ENCODE measurements around the gene UBE2QL1.

UBE2QL1 gene

DNA sequence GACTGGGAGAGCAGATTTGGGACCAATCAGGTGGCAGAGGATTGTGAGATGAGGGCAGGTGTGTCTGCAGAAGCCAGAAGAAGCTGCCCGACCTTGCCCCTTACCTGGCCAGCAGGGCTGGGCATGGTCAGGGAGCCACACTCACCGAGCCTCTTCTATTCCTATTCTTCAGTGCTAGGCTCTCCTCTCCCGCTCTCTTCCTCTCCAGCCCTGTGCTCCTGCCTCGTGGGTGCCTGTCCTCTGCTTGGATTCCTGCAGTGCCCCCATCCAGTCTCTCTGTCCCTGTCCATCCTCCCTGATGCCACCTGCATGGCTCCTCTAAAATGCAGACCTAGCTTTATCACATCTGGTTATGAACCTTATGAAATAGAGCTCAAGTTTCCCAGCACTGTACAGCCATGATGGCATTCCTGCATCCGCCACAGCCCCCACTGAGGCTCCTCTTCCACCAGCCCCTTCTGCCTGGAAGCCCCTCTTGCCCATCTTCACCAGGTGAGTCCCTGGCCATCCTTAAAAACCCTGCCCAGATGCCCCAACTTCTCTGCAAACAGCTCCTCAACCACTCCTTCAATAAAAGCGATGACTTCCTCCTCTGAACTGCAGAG, 8.2 kb downstream of the UBE2QL1 start:
- no peak for DNase-seq

DNA sequence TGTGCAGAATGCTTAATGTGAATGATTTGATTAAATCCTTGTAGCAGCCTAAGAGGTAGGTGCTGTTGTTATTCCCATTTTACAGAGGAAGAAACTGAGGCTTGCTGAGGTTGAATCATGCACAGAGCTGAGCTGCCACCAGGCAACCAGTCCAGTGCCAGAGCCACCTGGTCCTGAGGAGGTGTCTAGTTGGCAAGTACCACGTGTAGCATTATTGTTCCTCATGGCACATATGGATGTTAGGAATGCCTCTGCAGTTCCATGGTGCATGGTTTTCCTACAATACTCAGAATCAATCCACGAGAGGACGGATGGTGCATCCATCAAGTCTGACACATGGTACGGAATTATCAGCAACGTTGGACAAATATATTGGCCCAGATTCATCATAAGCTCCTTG, 8.9 kb downstream of the UBE2QL1 start:
- no peak for DNase-seq

DNA sequence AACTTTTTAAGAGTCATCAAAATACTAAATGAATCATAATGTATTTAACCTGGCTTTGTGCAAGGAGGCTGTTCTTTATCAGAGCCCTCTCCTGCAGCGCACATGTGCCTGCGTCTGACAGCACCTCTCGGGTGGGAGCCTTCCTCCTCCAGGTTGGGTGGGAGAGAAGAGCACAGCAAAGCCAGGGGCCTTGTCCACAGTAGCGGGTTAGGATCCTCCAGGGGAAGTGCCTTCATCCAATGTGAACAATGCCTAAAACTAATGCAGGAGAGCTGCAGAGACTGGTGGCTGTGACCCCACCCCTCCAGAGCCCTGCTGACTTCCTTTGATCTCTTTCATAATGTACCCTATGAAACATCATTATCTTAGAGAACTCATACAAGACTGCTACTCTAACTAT, 10.2 kb downstream of the UBE2QL1 start:
- no peak for DNase-seq

DNA sequence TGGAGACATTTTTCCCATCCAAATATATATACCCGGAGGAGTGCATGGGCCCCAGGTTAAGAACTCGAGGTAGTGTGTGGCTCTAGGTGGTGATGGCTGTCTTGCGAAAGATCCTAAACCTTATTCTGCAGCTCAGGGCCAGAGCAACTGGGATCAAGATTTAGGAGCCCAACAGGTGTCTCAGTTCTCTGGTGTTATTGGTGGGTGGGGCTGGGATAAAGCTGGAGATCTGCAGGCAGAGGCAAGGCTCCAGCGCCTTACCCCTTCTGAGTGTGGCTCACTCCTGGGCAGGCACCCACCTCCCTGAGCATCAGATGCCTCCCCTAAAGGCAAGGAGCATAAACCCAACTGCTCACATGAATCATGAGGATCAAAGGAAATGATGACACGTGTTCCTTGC, 11.2 kb downstream of the UBE2QL1 start:
- DNase-seq, result no peak

DNA sequence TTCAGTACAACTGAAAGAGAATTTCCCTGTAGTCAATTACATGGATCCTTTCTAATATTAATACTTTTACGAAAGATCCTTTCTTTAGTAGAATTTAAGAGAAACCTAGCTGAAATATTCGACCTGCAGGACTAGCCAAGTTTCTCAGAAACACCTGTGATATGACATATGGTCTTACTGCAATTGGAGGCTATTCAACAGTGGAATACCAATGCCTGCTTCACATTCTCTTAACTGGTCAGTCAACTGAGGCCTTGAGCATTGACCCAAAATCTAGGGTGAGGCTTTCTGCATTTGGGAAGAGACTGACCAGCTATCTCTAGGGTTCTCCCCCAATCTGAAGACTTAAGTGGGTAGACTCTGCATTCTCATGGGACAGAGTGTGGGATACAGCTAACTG, 12.3 kb downstream of the UBE2QL1 start:
- no peak for DNase-seq

DNA sequence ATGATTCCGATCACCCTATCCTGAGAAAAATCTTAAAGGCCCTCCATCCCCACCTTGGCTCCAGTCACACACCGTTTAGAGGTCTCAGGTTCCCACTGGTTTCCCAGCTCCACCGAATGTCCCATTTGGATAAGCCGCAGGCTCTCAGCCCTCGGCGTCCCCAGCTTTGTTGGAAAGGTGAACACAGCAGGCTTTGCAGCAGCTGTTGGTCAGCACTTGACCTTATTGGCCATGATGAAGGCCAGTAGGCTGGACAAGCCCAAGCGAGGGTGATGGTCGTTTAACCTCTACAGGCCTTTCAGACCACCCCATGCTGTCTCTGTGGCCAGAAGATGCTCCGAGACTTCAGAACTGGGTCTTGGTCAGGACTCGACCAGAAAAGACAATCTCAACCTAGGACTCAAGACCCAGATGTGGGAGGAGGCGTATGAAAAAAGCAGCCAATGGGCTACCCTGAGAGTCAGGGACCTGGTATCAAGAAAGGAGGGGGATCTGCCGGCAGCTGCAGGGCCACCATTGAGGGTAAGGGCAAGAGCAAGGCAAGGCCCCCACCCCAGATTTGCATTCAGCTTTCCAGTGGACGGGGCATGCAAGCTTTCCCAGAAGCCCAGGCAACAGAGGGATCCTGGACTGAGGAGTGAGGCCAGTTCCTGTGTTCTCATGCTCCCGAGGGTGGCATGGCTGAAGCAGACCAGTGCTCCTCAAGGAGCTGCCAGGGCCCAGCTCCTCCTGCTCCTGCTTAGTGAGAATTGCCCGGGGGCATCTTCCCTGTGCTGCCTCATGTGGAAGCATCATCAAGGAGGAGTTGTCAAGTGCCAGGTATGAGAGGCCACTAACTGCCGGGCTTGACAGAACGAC, 13.4 kb downstream of the UBE2QL1 start:
- DNase-seq, result no peak

DNA sequence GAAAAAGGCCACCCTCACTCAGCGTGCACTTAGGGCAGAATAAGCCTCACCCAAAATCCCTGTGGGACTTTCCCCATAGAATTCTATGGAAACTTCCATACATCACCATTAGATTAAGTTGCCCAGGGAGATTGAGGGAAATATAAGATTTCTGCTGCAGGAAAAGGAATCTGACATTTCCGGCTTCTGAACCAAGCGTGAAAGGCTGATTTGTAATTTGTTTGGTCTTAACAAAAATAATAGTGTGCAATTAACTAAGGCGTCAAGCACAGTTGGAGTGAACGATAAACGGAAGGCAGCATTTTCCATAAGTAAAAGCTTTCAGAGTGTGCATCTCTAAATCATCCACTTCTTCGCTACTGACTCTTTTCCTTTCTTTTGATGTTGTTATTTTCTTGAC, 14.0 kb downstream of the UBE2QL1 start:
- DNase-seq, result no peak

DNA sequence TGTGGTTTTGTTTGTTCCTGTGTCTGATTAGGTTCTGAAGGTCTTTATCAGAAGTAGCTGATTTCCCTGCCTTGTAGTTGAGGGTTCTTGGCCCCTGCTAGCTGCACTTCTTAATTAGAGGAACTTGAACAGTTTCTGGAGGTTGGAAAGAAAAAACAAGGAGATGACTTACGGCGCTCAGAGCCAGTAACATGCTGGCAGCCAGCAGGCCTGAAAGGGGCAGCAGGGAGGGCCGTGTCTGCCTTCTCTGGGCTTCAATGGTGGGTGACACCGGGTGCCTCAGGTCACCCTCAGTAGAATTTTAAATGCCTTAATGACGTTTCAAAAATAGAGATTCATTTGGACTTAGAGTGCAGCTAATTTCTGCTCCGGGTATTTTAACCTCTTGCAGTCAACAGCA, 15.8 kb downstream of the UBE2QL1 start:
- no peak for DNase-seq

DNA sequence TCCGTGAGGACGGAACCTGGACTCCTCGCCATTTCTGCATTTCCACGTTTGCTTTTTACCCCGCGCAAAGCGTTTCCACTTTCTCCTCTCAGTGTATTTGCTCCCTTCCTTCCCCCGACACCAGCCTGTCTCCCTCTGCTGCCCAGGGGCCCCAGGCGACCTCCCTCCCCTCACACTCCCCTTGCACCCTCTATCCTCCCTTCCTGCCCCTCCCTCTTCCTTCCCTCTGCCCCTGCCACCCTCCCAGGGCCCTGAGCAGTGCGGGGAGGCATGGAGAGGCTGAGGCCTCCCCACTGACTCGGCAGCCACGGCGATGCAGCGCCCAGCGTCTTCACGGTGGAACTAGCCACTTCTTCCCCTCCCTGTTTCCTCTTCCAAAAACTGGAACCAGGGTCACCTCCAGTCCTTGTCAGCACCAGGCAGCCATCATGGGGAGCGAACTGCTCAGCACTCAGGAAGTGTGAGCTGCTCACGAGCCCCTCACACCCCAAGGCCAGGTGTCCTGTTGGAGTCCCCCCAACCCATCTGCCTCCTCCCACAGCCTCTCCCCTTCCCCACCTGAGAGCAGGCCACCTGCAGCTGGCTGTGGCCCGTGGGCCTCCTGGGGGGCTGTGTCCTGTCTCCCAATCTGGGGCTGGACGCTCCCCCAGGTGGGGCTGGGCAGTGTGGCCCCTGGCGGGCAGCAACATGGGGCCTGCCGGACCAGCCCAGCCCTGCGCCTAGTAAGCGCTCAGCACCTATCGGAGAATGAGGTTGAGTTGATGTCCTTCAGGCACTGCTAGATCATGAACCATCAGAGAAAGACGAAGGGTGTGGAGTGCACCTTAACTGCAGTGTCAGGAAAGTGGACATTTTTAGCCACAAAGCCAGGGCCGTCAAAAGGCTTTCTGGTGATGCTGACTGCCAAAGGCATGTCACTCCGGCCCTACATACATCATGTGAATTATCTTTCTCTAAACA, 17.5 kb downstream of the UBE2QL1 start:
- no peak for DNase-seq

DNA sequence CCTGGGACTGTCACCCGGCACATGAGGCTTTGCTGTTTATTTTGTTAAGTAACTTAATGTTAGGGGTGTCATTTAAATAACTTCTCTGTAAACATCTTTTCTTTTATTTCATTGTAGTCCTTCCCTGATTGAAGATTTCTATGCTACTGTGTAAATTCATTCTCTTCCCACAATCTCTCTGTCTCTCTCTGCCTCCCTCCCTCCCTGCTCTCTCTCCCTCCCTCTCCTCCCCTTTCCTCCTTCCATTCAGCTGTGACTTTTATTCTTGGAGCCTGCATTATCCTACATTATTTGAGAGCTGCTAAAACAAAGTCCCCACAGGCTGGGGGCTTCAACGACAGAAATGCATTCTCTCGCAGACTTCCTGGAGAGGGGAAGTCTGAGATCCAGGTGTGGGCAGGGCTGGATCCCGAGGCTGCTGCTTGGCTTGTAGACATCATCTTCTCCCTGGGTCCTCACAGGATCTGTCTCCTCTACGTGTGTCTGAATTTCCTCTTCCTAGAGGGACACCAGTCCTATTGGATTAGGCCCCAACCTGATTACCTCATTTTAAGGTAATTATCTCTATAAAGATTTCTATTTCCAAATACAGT, 18.4 kb downstream of the UBE2QL1 start:
- no peak for DNase-seq

DNA sequence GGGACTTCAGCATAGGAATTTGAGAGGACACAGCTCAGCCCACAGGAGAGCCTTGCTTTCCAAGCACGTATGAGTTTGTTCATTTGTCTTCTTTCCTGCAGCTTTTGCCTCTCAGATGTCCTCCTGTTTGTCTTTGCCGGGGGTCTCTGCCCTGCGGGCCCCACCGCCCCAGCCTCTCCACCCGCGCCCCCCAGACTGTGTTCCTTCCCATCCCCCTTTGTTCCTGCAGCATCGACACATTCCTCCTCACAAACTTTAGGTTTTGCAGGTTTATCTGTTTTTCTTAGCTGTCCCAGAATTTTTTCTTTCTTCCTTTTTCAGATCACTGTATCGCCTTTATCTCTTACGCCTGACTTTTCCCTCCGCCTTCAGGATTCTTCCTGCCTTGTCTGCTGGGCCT, 18.9 kb downstream of the UBE2QL1 start:
- DNase-seq, result no peak

DNA sequence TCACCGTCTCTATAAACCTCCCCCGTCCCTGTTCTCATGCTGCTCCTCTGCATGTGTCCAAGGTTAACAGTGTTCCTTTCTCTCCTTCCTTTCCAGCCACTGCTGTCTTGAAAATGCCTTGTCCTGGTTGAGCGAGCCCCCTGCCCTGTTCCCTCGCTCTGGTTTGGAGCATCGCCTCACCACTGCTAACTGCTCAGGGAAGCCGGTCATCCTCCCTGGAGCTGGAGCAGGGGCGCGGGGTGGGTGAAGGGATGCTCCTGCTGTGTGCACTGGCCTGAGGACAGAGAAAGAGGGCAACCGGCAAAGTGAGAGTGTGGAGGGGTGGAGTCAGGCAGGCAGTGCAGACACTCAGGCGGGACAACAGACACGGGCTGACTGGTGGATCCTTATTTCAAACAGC, 19.4 kb downstream of the UBE2QL1 start:
- DNase-seq, result no peak

DNA sequence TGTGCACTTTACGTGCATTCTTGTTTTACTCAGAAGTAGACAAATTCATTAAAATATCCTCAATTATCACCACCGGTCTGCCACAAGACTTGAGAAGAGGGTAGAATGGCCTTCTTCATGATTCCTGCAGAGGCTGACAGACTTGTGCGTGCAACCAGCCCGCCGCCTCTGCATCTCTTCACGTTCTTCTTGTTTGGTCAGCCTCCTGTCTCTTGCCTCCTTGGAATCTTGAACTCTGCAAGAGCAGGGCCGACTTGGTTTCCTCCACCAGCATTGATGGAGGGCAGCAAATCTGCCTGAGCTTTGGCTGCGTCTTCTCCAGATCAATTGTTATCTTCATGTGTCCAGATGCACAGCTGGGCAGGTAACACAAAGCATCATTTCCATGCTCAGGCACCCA, 20.2 kb downstream of the UBE2QL1 start:
- DNase-seq, result no peak

DNA sequence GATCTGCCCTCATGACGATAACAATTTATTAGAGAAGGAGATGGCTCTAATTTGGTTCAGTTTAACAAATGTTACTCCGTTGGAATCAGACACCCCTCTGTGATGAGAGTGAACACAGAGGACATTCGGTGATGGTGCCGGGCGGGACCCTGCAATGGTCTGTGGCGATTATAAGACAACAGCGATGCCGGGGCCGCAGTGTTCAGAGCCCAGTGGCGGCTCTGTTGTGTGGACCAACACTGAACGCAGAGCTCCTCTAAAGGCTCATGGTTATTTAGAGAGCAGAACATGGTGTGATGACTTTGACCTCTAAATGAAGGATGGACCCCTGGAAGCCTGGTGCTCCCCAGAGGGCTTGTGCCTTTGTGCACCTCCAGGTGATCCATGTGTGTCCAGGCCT, 21.2 kb downstream of the UBE2QL1 start:
- no peak for DNase-seq

DNA sequence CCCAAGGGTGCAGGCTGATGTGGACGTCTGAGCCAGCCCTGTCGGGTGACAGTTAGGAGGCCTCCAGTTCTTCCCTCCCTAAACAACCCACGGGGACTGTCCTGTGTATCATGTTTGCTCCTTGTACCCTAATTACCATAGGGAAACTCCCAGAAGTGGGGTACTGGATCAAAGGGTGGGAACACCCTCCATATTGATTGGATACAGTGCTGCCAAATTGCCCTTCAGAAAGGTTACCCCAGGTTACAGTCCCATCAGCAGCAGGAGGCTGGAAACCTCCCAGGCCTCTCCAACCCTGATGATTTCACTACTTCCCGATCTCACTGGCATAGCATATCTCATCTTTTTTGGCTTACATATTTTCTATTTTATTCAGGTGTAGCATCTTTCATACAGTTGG, 22.0 kb downstream of the UBE2QL1 start:
- DNase-seq, result no peak

DNA sequence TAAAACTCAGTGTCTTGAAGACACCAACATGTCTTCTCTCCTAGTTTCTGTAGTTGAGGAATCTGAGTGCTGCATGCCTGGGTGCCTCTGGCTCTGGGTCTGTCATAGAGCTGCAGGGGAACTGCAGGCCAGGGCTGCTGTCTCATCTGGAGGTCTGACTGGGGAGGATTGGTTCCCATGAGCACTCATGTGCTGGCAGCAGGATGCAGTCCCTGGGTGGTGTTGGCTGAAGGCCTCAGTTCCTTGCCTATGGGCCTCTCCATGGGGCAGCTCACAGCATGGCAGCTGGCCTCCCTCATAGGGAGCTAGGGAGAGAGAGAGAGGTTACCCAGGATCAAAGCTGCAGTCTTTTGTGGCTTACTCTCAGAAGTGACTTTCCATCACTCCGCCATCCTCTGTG, 22.6 kb downstream of the UBE2QL1 start:
- no peak for DNase-seq

DNA sequence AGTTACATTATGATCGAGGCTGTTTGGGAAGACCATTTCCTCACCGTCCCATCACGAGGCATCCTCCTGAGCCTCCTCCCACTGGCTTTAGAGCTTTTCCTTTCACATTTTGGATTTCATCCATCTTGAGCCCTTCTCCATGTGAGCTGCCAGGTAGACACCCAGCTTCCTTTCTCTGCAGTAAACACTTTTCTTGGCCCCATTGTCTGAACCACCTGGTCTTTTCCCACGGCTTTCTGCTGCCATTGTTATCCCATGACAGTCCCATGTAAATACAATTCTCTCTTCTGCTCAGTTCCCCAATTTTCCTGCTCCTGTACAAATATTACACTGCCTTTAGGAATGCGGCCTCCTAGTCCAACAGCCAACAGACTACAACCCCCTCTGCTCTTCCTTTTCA, 24.1 kb downstream of the UBE2QL1 start:
- DNase-seq, result no peak

DNA sequence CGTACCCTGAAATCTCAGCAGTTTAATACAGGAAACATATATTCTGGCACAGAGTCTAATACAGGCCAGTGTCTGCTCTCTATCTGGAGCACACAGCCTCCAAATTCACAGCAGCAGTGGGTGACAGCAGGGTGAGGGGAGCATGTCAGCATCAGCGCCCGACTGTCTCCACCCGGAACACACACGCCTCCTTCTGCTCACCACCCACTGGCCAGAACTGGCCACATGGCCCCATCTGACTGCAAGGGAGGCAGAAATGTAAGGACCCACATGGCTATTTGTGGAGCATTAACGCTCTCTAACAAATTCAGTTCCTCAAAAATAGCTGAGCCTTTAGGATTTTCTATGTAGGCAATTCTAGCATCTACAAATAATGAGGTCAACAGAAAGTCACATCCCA, 24.6 kb downstream of the UBE2QL1 start:
- DNase-seq, result no peak

DNA sequence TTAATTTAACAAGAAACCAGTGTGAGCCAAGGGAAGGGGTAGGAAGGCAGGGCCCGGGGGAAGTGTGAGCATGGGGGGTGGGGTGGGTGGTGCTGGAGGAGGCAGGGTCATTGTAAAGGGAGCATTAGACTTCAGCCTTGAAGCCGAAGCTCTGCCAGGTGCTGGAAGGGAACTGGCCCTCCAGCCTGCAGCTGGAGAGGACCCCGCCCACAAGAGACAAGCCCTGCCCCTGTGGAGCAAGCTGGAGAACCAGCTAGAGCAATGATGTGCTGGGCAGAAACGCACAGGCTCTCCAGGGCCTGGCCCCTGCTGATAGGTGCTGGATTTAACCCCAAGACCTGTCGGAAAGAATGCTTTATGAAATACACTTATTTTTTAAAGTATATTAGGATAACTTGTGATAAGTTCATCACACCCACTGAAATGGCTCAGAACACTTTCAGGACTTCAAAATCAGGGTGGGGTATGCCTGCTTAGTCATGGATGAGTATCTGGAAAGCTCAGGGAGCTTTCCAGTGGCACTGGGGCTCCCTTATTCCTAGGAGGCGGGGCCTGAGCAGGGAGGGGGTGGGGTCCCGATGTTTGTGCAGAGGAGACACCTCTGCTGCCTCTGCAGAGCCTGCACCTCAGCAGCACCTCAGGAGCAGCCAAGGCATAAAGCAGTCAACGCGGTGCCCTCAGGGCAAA, 27.1 kb downstream of the UBE2QL1 start:
- DNase-seq, result no peak

DNA sequence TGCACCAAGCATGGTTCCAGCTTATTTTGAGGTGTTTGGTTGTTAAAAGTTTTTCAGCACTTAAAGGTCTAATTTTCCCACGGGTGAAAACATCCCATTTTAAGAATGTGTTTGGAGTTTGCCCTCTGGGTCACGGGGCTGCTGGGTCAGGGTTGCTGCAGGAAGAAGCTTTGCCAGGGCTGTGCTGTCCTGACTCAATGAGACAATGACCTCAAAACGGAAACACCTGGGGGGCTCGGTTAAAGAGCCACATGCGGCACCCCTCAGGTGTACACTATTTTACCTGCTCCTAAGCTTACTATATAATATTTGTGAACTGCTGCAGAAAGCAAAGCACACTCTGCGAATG, 27.6 kb downstream of the UBE2QL1 start:
- no peak for DNase-seq

DNA sequence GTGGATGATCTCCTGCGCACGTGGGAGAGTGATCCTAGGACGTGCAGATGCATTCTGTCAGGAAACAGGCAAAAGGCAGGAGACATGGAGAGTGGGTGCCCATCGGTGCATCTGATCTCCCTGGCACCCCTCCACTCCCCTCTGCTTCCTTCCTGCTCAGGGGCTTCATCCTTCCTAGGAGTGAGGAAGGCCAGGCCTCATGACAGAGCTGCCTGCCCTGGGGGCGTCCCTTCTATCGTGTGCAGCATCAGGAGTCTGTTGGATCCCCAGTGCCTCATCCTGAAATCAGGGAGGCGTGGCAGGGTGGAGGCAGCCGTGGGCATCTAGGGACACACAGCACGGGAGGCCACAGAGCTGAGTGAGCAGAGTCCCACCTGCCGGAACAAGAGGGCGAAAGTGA, 30.1 kb downstream of the UBE2QL1 start:
- DNase-seq, result no peak

DNA sequence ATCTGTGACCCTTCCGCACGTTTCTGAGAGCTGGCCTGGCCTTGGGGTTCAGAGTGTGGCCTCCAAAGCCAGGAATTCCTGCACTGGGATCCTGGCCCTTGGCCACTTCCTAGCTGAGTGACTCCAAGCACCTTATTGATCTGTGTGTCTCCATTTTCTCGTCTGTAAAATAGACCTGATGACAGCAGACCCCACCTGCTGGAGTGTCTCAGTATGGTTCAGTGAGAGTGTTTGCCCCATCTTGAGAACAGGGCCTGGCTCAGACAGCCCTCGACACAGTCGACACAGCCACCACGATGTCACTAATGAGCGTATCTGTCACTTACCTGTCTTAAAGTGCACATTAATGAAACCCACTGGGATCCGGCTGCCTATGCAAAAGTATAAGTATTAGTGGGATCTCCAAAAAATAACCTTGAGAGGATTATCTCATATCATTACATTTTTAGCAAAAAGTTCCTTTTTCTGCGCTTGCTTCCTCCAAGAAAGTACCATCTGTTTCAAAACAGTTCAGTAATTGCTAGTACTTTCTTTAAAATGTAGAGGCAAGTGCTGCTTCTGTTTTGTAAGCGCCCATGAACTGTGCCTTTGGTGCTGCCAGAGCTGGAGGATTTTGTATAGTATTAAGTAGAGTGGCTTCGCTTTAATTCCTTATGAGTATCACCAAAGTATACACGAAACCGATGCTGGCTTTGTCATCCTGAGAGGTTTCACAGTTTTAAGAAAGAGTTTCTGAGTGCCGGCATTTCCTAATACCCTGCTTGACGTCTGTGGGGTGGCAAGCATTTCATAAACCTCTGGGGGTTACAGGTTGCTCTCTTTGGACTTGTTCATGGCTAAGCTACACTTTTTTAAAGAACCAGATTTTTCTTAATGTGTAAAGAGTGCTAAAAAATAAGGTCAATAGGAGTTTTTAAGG, 31.7 kb downstream of the UBE2QL1 start:
- no peak for DNase-seq
